ENCODE data around the gene RARRES2.

The RARRES2 gene

GRCh38 chr7:150338166-150338829 lies 3.1 kb downstream of the RARRES2 start:
- Histone ChIP-seq H3K36me3 (ENCODE audit: control insufficient read depth, insufficient read depth, low read length) (peaks cover 3% of the 10 kb centered on the region), H3K27me3 (replicated peaks; ENCODE audit: control insufficient read depth, insufficient read depth, low read length, poor library complexity, severe bottlenecking) (peaks cover 10% of the 10 kb centered on the region), H3K4me3 (ENCODE audit: insufficient read depth, low read depth, low read length, poor library complexity, severe bottlenecking) (no peak overlapping the region)

DNA sequence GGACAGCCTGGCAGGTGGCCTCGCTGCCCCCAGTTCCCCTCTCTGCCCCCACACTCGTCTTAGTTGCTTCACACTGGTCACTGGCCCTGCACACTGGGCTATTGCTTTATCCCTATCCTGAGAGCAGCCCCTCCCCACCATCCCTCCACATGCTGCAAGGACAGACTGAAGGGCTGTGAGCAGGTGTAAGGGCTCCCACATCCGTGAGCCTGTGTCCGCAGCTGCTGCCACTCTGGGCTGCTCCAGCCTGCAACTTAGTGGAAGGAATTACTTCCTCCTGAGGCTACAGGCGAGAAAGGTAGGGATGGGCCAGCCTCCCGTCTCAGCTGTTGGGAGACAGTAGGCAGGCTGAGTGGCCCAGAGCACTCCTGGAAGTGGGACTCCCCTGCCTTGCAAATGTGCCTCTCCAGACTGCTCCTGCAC lies 3.8 kb downstream of the RARRES2 start:
- peaks cover 10% of the 10 kb centered on the region for H3K27me3 ChIP-seq (replicated peaks; ENCODE audit: control insufficient read depth, insufficient read depth, low read length, poor library complexity, severe bottlenecking)
- no peaks in the 10 kb centered on the region for H3K4me1 ChIP-seq (ENCODE audit: control insufficient read depth, insufficient read depth, low read length, poor library complexity, severe bottlenecking)
- no peak overlapping the region for H3K4me3 ChIP-seq (ENCODE audit: insufficient read depth, low read depth, low read length, poor library complexity, severe bottlenecking)
- no peak for DNase-seq
- peaks cover 3% of the 10 kb centered on the region for H3K36me3 ChIP-seq (ENCODE audit: control insufficient read depth, insufficient read depth, low read length)
- H3K27ac ChIP-seq (ENCODE audit: insufficient read depth, low read length, poor library complexity, severe bottlenecking), result no peak overlapping the region
- no peaks in the 10 kb centered on the region for H3K9me3 ChIP-seq (ENCODE audit: control insufficient read depth, low read length)

More at GRCh38 chr7:150338166-150338829, 3.1 kb downstream of the RARRES2 start:
- Histone ChIP-seq H3K9me3 (ENCODE audit: control insufficient read depth, low read length) (no peaks in the 10 kb centered on the region), H3K4me1 (ENCODE audit: control insufficient read depth, insufficient read depth, low read length, poor library complexity, severe bottlenecking) (no peaks in the 10 kb centered on the region), H3K27ac (ENCODE audit: insufficient read depth, low read length, poor library complexity, severe bottlenecking) (no peak overlapping the region)
- no peak for DNase-seq

GRCh38 chr7:150337179-150337578 lies 4.2 kb downstream of the RARRES2 start:
- no peak overlapping the region for H3K4me3 ChIP-seq (ENCODE audit: insufficient read depth, low read depth, low read length, poor library complexity, severe bottlenecking)
- H3K36me3 ChIP-seq (ENCODE audit: control insufficient read depth, insufficient read depth, low read length), result peaks cover 3% of the 10 kb centered on the region
- DNase-seq, result no peak
- H3K9me3 ChIP-seq (ENCODE audit: control insufficient read depth, low read length), result no peaks in the 10 kb centered on the region
- H3K27ac ChIP-seq (ENCODE audit: insufficient read depth, low read length, poor library complexity, severe bottlenecking), result no peak overlapping the region
- H3K27me3 ChIP-seq (replicated peaks; ENCODE audit: control insufficient read depth, insufficient read depth, low read length, poor library complexity, severe bottlenecking), result peaks cover 10% of the 10 kb centered on the region
- H3K4me1 ChIP-seq (ENCODE audit: control insufficient read depth, insufficient read depth, low read length, poor library complexity, severe bottlenecking), result no peaks in the 10 kb centered on the region

GRCh38 chr7:150336746-150337145 lies 4.7 kb downstream of the RARRES2 start:
- peaks cover 3% of the 10 kb centered on the region for H3K36me3 ChIP-seq (ENCODE audit: control insufficient read depth, insufficient read depth, low read length)
- no peak overlapping the region for H3K4me3 ChIP-seq (ENCODE audit: insufficient read depth, low read depth, low read length, poor library complexity, severe bottlenecking)
- H3K9me3 ChIP-seq (ENCODE audit: control insufficient read depth, low read length), result no peaks in the 10 kb centered on the region
- H3K27ac ChIP-seq (ENCODE audit: insufficient read depth, low read length, poor library complexity, severe bottlenecking), result no peak overlapping the region
- no peak for DNase-seq
- peaks cover 10% of the 10 kb centered on the region for H3K27me3 ChIP-seq (replicated peaks; ENCODE audit: control insufficient read depth, insufficient read depth, low read length, poor library complexity, severe bottlenecking)
- H3K4me1 ChIP-seq (ENCODE audit: control insufficient read depth, insufficient read depth, low read length, poor library complexity, severe bottlenecking), result no peaks in the 10 kb centered on the region

DNA sequence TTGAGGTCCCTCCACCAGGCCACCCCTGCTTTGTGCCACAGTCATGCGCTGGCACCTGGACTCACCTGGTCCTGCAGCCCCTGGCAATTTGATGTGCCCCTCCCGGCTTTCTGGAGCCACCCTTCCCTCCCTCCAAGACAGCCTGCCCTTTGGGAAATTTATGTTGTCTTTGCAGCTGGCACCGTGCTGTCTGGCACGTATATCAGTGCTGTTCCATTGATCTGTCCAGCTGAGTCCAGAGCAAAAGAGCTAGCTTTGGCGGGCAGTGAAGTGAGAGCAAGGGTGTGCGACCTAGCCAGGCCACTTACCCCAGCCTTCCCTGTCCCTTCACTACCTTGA lies 5.7 kb downstream of the RARRES2 start:
- H3K4me1 ChIP-seq (ENCODE audit: control insufficient read depth, insufficient read depth, low read length, poor library complexity, severe bottlenecking), result no peaks in the 10 kb centered on the region
- H3K36me3 ChIP-seq (ENCODE audit: control insufficient read depth, insufficient read depth, low read length), result peaks cover 3% of the 10 kb centered on the region
- no peak overlapping the region for H3K27ac ChIP-seq (ENCODE audit: insufficient read depth, low read length, poor library complexity, severe bottlenecking)
- no peaks in the 10 kb centered on the region for H3K9me3 ChIP-seq (ENCODE audit: control insufficient read depth, low read length)
- peaks cover 5% of the 10 kb centered on the region for H3K27me3 ChIP-seq (replicated peaks; ENCODE audit: control insufficient read depth, insufficient read depth, low read length, poor library complexity, severe bottlenecking)
- H3K4me3 ChIP-seq (ENCODE audit: insufficient read depth, low read depth, low read length, poor library complexity, severe bottlenecking), result no peak overlapping the region
- DNase-seq, result no peak

- Histone ChIP-seq H3K9me3 (ENCODE audit: control insufficient read depth, low read length) (no peaks in the 10 kb centered on the region), H3K27ac (ENCODE audit: insufficient read depth, low read length, poor library complexity, severe bottlenecking) (no peak overlapping the region), H3K36me3 (ENCODE audit: control insufficient read depth, insufficient read depth, low read length) (peaks cover 8% of the 10 kb centered on the region), H3K4me1 (ENCODE audit: control insufficient read depth, insufficient read depth, low read length, poor library complexity, severe bottlenecking) (no peaks in the 10 kb centered on the region), H3K27me3 (replicated peaks; ENCODE audit: control insufficient read depth, insufficient read depth, low read length, poor library complexity, severe bottlenecking) (peaks cover 1% of the 10 kb centered on the region), H3K4me3 (ENCODE audit: insufficient read depth, low read depth, low read length, poor library complexity, severe bottlenecking) (no peak overlapping the region)
- DNase-seq, result no peak
These were observed 6.2 kb downstream of the RARRES2 start for GRCh38 chr7:150335108-150335773.

DNA sequence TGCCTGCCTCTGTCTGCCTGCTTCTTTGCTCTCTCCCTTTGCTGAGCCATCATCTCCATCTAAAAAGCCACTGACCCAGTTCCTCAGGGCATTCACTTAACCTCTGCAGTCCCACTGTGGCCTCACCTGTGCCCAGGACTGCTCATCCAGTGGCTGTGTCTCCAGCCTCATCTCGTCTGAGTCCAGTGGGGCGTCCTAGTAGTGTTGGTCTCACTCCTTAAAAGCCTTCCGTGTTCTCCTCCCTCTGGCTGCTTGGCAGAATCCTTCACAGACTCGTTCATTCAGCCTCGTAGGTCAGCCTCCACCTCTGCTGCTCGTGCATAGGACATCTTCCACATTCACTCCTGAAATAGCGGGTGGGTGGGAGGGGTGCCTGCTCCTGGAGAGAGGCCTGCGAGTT lies 7.3 kb downstream of the RARRES2 start:
- no peaks in the 10 kb centered on the region for H3K4me1 ChIP-seq (ENCODE audit: control insufficient read depth, insufficient read depth, low read length, poor library complexity, severe bottlenecking)
- peaks cover 17% of the 10 kb centered on the region for H3K36me3 ChIP-seq (ENCODE audit: control insufficient read depth, insufficient read depth, low read length)
- no peak overlapping the region for H3K4me3 ChIP-seq (ENCODE audit: insufficient read depth, low read depth, low read length, poor library complexity, severe bottlenecking)
- H3K9me3 ChIP-seq (ENCODE audit: control insufficient read depth, low read length), result no peaks in the 10 kb centered on the region
- no peaks in the 10 kb centered on the region for H3K27me3 ChIP-seq (replicated peaks; ENCODE audit: control insufficient read depth, insufficient read depth, low read length, poor library complexity, severe bottlenecking)
- no peak overlapping the region for H3K27ac ChIP-seq (ENCODE audit: insufficient read depth, low read length, poor library complexity, severe bottlenecking)
- DNase-seq, result no peak

GRCh38 chr7:150333659-150334058 lies 7.8 kb downstream of the RARRES2 start:
- no peak overlapping the region for H3K4me3 ChIP-seq (ENCODE audit: insufficient read depth, low read depth, low read length, poor library complexity, severe bottlenecking)
- H3K4me1 ChIP-seq (ENCODE audit: control insufficient read depth, insufficient read depth, low read length, poor library complexity, severe bottlenecking), result no peaks in the 10 kb centered on the region
- H3K36me3 ChIP-seq (ENCODE audit: control insufficient read depth, insufficient read depth, low read length), result peaks cover 19% of the 10 kb centered on the region
- no peak overlapping the region for H3K27ac ChIP-seq (ENCODE audit: insufficient read depth, low read length, poor library complexity, severe bottlenecking)
- no peaks in the 10 kb centered on the region for H3K27me3 ChIP-seq (replicated peaks; ENCODE audit: control insufficient read depth, insufficient read depth, low read length, poor library complexity, severe bottlenecking)
- no peaks in the 10 kb centered on the region for H3K9me3 ChIP-seq (ENCODE audit: control insufficient read depth, low read length)
- no peak for DNase-seq

DNA sequence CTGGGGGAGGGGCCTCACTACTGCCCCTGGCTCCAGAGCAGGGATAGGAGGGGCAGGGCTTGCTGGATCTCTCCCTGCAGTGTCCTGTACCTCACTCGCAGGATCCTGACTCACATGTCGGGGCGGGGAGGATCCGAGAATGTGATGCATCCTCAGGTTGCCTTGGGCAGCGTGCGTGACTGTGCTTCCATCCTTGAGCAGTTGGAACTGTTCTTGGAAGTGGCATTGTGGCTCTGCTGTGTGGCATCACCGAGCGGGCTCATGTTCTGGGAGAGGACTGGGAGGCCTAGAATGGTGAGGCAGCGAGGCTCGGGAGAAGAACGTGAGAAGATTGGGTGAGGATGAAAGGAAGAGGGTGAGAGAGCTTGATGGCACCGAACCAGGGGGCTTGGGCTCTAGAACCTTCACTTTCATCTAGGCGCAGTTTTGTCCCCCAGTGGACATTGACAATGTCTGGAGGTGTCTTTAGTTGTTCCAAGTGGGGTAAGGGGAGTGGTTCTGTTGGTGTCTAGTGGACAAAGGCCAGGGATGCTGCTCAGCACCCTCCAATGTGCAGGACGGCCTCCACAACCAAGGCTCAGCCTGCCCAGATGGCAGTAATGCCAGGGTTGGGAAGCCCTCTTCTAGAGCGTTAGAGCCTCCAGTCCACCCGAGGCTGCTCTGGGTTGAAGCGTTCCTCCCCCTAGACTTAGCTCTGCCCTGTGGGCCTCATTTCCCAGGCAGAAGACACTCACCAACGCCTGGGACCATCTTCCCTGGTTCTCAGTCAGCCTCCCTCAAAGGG lies 8.4 kb downstream of the RARRES2 start:
- no peaks in the 10 kb centered on the region for H3K9me3 ChIP-seq (ENCODE audit: control insufficient read depth, low read length)
- no peaks in the 10 kb centered on the region for H3K27me3 ChIP-seq (replicated peaks; ENCODE audit: control insufficient read depth, insufficient read depth, low read length, poor library complexity, severe bottlenecking)
- H3K4me3 ChIP-seq (ENCODE audit: insufficient read depth, low read depth, low read length, poor library complexity, severe bottlenecking), result no peak overlapping the region
- H3K36me3 ChIP-seq (ENCODE audit: control insufficient read depth, insufficient read depth, low read length), result peaks cover 24% of the 10 kb centered on the region
- no peak for DNase-seq
- H3K4me1 ChIP-seq (ENCODE audit: control insufficient read depth, insufficient read depth, low read length, poor library complexity, severe bottlenecking), result no peaks in the 10 kb centered on the region
- no peak overlapping the region for H3K27ac ChIP-seq (ENCODE audit: insufficient read depth, low read length, poor library complexity, severe bottlenecking)

Measured in effector memory CD4-positive, alpha-beta T cell (primary cell).